ENCODE data around the gene PSRC1.

GRCh38 chr1:109248444-109248796 lies 34.5 kb downstream of the PSRC1 start:
- TF ChIP-seq, protein P1, sequence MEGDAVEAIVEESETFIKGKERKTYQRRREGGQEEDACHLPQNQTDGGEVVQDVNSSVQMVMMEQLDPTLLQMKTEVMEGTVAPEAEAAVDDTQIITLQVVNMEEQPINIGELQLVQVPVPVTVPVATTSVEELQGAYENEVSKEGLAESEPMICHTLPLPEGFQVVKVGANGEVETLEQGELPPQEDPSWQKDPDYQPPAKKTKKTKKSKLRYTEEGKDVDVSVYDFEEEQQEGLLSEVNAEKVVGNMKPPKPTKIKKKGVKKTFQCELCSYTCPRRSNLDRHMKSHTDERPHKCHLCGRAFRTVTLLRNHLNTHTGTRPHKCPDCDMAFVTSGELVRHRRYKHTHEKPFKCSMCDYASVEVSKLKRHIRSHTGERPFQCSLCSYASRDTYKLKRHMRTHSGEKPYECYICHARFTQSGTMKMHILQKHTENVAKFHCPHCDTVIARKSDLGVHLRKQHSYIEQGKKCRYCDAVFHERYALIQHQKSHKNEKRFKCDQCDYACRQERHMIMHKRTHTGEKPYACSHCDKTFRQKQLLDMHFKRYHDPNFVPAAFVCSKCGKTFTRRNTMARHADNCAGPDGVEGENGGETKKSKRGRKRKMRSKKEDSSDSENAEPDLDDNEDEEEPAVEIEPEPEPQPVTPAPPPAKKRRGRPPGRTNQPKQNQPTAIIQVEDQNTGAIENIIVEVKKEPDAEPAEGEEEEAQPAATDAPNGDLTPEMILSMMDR (IDR thresholded peaks at IDR 0.05): no peak
- no peak for TF ChIP-seq POLR2A (IDR thresholded peaks at IDR 0.05)

All from uterus (tissue), 2 donors.